Esophagus (tissue), 2 donors: ENCODE results near the gene MARK2. TPM values are rescaled to one million over a fixed set of nuclear protein-coding genes. Genes with fewer than 3 reads are reported as not detected.

ENCODE experiments used
- H3K27ac ChIP-seq, 2 donors: one replicate each; pipeline ENCODE4 v1.5.1; 2013; ENCODE audit warnings: low read depth in 2 of 2, mild to moderate bottlenecking in 2 of 2, inconsistent platforms in 1 of 2, low read length in 1 of 2, moderate library complexity in 1 of 2
- H3K27me3 ChIP-seq, 2 donors: one replicate each; pipeline ENCODE4 v1.6.1; 2013; ENCODE audit warnings: low read length in 2 of 2, control low read depth in 1 of 2, mild to moderate bottlenecking in 1 of 2; ENCODE audit not compliant: insufficient read depth in 2 of 2, control insufficient read depth in 1 of 2
- H3K36me3 ChIP-seq, 2 donors: one replicate each; pipeline ENCODE4 v1.6.1; 2013; ENCODE audit warnings: low read length in 1 of 2; ENCODE audit not compliant: control insufficient read depth in 2 of 2, insufficient read depth in 2 of 2
- H3K4me1 ChIP-seq, 2 donors: one replicate each; pipeline ENCODE4 v1.6.1; 2013; ENCODE audit warnings: low read length in 1 of 2; ENCODE audit not compliant: control insufficient read depth in 2 of 2, insufficient read depth in 2 of 2
- H3K4me3 ChIP-seq, 2 donors: one replicate each; pipeline ENCODE4 v1.5.1; 2013; ENCODE audit warnings: low read length in 2 of 2, mild to moderate bottlenecking in 2 of 2, low read depth in 1 of 2, moderate library complexity in 1 of 2
- H3K9me3 ChIP-seq, 2 donors: one replicate each; pipeline ENCODE4 v1.6.1; 2013; ENCODE audit warnings: mild to moderate bottlenecking in 2 of 2, low read depth in 1 of 2, low read length in 1 of 2, moderate library complexity in 1 of 2; ENCODE audit not compliant: control insufficient read depth in 2 of 2, insufficient read depth in 1 of 2
- WGBS, 2 donors: extraction: QIAGEN DNeasy Blood & Tissue Kit; methylation state at CpG; one replicate each; pipeline ENCODE4 v1.1.7; 2013; 5-methylcytosine and 5-hydroxymethylcytosine counted together
- polyA plus RNA-seq, 2 donors: library from polyadenylated mRNA; stranded (reverse); fragments of 200-250 nt; gene quantifications; one replicate each; pipeline ENCODE4 v1.2.3, GENCODE V29; 2013
- donor health status: healthy with polysubstance abuse.
- donor health status: Bipolar disorder and iron deficiency.

Gene MARK2
- polyA plus RNA-seq, 2 donors = 29.5 to 29.9 TPM

DNA sequence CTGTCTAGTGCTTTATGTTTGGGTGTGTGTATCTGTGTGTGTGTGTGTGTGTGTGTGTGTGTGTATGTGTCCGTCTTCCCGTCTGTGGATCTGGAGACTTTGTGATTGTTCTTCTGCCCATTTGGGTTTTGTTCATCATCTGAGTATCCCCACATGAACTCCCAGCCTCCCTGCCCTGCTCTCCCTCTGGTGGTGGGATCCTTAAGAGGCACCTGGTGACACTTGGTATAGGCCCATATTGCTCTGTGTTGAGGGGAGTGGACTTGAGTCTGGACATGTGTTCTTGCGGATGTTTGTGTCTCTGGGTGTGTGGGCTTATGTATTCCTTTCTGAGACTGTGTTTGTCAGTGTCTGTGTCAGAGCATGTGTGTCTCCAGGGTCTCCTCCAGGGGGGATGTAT, 62.8 kb downstream of the MARK2 start:
- no peak overlapping the region for H3K27ac ChIP-seq
- peaks cover 0 to 3% of the 10 kb centered on the region in 2 donors for H3K4me1 ChIP-seq
- H3K27me3 ChIP-seq = no peaks in the 10 kb centered on the region
- 75 to 79% methylated on average over 3 of the region's 3 CpGs for WGBS, 2 donors
- H3K9me3 ChIP-seq = no peaks in the 10 kb centered on the region
- peaks cover 45 to 79% of the 10 kb centered on the region in 2 donors for H3K36me3 ChIP-seq
- H3K4me3 ChIP-seq = no peak overlapping the region

- H3K4me1 ChIP-seq = peaks cover 0 to 3% of the 10 kb centered on the region in 2 donors
- no peak overlapping the region for H3K4me3 ChIP-seq
- H3K9me3 ChIP-seq = no peaks in the 10 kb centered on the region
- no peaks in the 10 kb centered on the region for H3K27me3 ChIP-seq
- no peak overlapping the region for H3K27ac ChIP-seq
- H3K36me3 ChIP-seq = peaks cover 35 to 79% of the 10 kb centered on the region in 2 donors
- 95% methylated on average over 14 of the region's 14 CpGs for WGBS, 2 donors
Measured at GRCh38 chr11:63903884-63904283, 65.0 kb downstream of the MARK2 start.

DNA sequence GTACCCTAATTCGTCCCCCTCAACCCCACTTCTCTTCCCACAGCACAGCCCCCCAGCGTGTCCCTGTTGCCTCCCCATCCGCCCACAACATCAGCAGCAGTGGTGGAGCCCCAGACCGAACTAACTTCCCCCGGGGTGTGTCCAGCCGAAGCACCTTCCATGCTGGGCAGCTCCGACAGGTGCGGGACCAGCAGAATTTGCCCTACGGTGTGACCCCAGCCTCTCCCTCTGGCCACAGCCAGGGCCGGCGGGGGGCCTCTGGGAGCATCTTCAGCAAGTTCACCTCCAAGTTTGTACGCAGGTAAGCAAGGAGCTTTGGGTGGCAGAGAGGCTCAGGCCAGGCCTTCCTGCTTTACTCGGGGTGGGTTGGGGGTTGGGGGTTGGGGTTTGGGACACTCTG, 65.8 kb downstream of the MARK2 start:
- 91 to 92% methylated on average over 13 of the region's 13 CpGs for WGBS, 2 donors
- H3K4me1 ChIP-seq = peaks cover 0 to 3% of the 10 kb centered on the region in 2 donors
- H3K4me3 ChIP-seq = no peak overlapping the region
- H3K27me3 ChIP-seq = no peaks in the 10 kb centered on the region
- H3K27ac ChIP-seq = no peak overlapping the region
- no peaks in the 10 kb centered on the region for H3K9me3 ChIP-seq
- H3K36me3 ChIP-seq = peaks cover 26 to 77% of the 10 kb centered on the region in 2 donors

DNA sequence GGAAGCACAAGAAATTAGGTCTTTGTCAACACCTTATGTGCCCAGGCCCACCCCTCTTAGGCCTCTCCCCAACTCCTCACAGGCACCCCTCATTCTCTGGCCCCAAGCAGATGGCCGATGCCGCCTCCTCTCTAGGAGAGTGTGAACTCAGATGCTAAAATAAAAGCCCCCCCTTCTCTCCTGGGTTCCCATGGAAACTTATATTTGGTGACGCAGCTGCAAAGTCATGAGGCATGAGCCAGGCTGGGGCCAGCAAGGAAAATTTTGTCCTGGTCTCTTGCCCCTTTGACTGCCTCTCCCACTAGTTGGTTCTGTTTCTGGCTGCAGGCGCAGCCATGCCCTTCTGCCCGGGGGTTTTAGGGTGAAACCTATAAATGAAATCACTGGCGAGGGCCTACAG, 66.3 kb downstream of the MARK2 start:
- Histone ChIP-seq H3K4me1 (peaks cover 0 to 3% of the 10 kb centered on the region in 2 donors), H3K4me3 (no peak overlapping the region), H3K27ac (no peak overlapping the region), H3K36me3 (peaks cover 26 to 78% of the 10 kb centered on the region in 2 donors), H3K27me3 (no peaks in the 10 kb centered on the region), H3K9me3 (no peaks in the 10 kb centered on the region)
- WGBS, 2 donors = 75 to 78% methylated on average over 6 of the region's 6 CpGs

- Histone ChIP-seq H3K4me1 (peaks cover 0 to 3% of the 10 kb centered on the region in 2 donors), H3K27me3 (no peaks in the 10 kb centered on the region), H3K4me3 (no peak overlapping the region), H3K27ac (no peak overlapping the region), H3K9me3 (no peaks in the 10 kb centered on the region), H3K36me3 (peaks cover 20 to 70% of the 10 kb centered on the region in 2 donors)
- WGBS, 2 donors = 88 to 90% methylated on average over 4 of the region's 4 CpGs
Measured at GRCh38 chr11:63906087-63906486, 67.2 kb downstream of the MARK2 start.

GRCh38 chr11:63906585-63906984, 67.7 kb downstream of the MARK2 start:
- H3K9me3 ChIP-seq = no peaks in the 10 kb centered on the region
- no peak overlapping the region for H3K27ac ChIP-seq
- 84 to 86% methylated on average over 7 of the region's 7 CpGs for WGBS, 2 donors
- H3K27me3 ChIP-seq = no peaks in the 10 kb centered on the region
- H3K4me3 ChIP-seq = no peak overlapping the region
- H3K36me3 ChIP-seq = peaks cover 19 to 67% of the 10 kb centered on the region in 2 donors
- H3K4me1 ChIP-seq = peaks cover 0 to 3% of the 10 kb centered on the region in 2 donors

DNA sequence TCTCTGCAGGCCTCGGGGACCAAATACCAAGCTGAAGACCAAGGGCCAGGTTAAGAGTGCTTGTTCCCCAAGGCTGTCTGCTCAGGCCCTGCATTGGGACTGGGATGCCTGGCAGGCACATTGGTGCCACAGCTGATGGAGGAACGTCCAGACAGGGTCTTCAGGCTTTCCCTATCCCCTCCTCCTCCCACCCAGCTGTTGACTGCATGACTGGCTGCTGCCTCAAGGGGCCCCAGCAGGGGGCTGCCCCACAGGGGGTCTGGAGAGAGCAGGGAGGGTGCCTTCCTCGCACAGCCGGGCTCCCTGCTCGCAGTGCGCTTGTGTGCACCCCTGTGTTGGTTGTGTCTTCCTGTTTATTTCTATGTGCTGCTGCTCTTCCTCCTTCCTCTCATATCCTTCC, 68.2 kb downstream of the MARK2 start:
- Histone ChIP-seq H3K27me3 (no peaks in the 10 kb centered on the region), H3K4me3 (no peak overlapping the region), H3K4me1 (peaks cover 0 to 3% of the 10 kb centered on the region in 2 donors), H3K36me3 (peaks cover 14 to 62% of the 10 kb centered on the region in 2 donors), H3K27ac (no peak overlapping the region), H3K9me3 (no peaks in the 10 kb centered on the region)
- 78 to 81% methylated on average over 6 of the region's 6 CpGs for WGBS, 2 donors

DNA sequence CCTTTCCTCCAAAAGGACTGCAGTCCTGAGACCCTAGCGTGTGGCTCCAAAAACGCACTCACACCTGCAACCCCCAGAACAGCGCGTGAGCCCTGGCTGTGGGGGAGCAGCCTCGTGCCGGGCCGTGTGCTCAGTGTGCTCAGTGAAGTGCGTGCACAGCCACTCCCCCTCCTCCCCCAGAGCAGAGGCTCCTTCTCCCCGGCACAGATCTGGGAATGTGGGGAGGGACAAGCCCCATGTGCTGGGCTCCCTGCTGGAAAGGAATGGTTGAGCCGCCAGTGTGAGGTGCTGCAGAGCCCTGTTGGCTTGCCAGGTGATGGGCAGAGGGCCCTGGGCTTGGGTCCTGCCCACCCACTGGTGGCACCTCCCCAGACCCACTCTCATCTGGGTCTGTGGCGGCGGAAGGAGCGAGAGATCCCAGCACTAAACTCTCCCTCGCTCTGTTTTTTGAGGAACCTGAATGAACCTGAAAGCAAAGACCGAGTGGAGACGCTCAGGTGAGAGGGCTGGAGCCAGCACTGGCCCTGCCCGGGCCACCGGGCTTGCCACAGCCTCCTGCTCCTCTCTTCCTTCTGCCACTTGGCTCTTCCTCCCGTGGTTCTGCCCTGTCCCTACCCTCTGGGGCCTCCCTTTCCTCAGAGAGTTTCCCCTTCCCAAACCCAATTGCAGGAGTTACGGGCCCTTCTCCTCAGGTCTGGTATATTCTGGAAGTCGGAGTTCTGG, 69.1 kb downstream of the MARK2 start:
- Histone ChIP-seq H3K9me3 (no peaks in the 10 kb centered on the region), H3K27ac (no peak overlapping the region), H3K4me1 (peaks cover 0 to 3% of the 10 kb centered on the region in 2 donors), H3K36me3 (peaks cover 5 to 53% of the 10 kb centered on the region in 2 donors), H3K27me3 (no peaks in the 10 kb centered on the region), H3K4me3 (no peak overlapping the region)
- 81% methylated on average over 21 of the region's 21 CpGs for WGBS, 2 donors

GRCh38 chr11:63908631-63909401, 69.9 kb downstream of the MARK2 start:
- 79 to 80% methylated on average over 39 to 46 of the region's 46 CpGs for WGBS, 2 donors
- Histone ChIP-seq H3K36me3 (peaks cover 4 to 45% of the 10 kb centered on the region in 2 donors), H3K9me3 (no peaks in the 10 kb centered on the region), H3K4me1 (no peaks in the 10 kb centered on the region), H3K27me3 (no peaks in the 10 kb centered on the region), H3K4me3 (no peak overlapping the region), H3K27ac (no peak overlapping the region)
